CD4-positive, CD25-positive, alpha-beta regulatory T cell (primary cell): ENCODE results near the gene VEGFC. TPM values are rescaled to one million over a fixed set of nuclear protein-coding genes. Genes with fewer than 3 reads are reported as not detected.

Experiments
- ATAC-seq, 2 donors: fragments of 150-1000 bp; cut with Tn5 transposase; one replicate each; pipeline ENCODE4 v1.10.0; 2021; ENCODE audit warnings: low read depth in 2 of 2, moderate number of reproducible peaks in 2 of 2, moderate library complexity in 1 of 2
- DNase-seq, 3 donors: peaks; one replicate each; pipeline versions ENCODE4 v3.0.0 to v3.0.0-alpha.2; 2012 to 2022; ENCODE audit warnings: mixed read lengths in 1 of 3
- H3K27ac ChIP-seq: one replicate; pipeline ENCODE4 v1.7.0; 2013; ENCODE audit warnings: mild to moderate bottlenecking, low read length; ENCODE audit not compliant: insufficient read depth, poor library complexity, severe bottlenecking
- H3K27me3 ChIP-seq: one replicate; pipeline ENCODE4 v1.7.0; 2013; ENCODE audit warnings: low read length; ENCODE audit not compliant: control insufficient read depth, insufficient read depth
- H3K36me3 ChIP-seq: one replicate; pipeline ENCODE4 v1.7.0; 2013; ENCODE audit warnings: mild to moderate bottlenecking, low read length, moderate library complexity; ENCODE audit not compliant: control insufficient read depth, insufficient read depth
- H3K4me1 ChIP-seq: 2 replicates; pipeline ENCODE4 v1.7.0; 2013; ENCODE audit warnings: mild to moderate bottlenecking, low read length; ENCODE audit not compliant: insufficient read depth, control insufficient read depth, poor library complexity, severe bottlenecking
- H3K4me3 ChIP-seq: one replicate; pipeline ENCODE4 v1.7.0; 2013; ENCODE audit warnings: low read depth, mild to moderate bottlenecking, low read length, moderate library complexity
- H3K9me3 ChIP-seq, 2 experiments: 1 replicate in 1 of 2; 2 replicates in 1 of 2; pipeline ENCODE4 v1.7.0; 2013; ENCODE audit warnings: low read length in 2 of 2, mild to moderate bottlenecking in 1 of 2, moderate library complexity in 1 of 2; ENCODE audit not compliant: control insufficient read depth in 2 of 2
- H3K27ac Mint-ChIP-seq, 3 donors: one replicate each; pipeline ENCODE4 v1.8.0; 2020 to 2022; ENCODE audit warnings: mild to moderate bottlenecking in 3 of 3, mixed read lengths in 3 of 3, moderate library complexity in 2 of 3
- H3K27me3 Mint-ChIP-seq: one replicate; pipeline ENCODE4 v1.8.0; 2022; ENCODE audit warnings: mild to moderate bottlenecking, mixed read lengths
- H3K36me3 Mint-ChIP-seq: one replicate; pipeline ENCODE4 v1.8.0; 2020; ENCODE audit warnings: mixed read lengths
- H3K4me1 Mint-ChIP-seq, 4 donors: one replicate each; pipeline ENCODE4 v1.8.0; 2020 to 2022; ENCODE audit warnings: mixed read lengths in 4 of 4, mild to moderate bottlenecking in 1 of 4
- H3K4me3 Mint-ChIP-seq, 4 donors: one replicate each; pipeline ENCODE4 v1.8.0; 2020 to 2022; ENCODE audit warnings: mild to moderate bottlenecking in 4 of 4, mixed read lengths in 4 of 4, moderate library complexity in 3 of 4
- H3K9me3 Mint-ChIP-seq, 7 donors: one replicate each; pipeline ENCODE4 v1.8.0; 2020 to 2022; ENCODE audit warnings: mixed read lengths in 7 of 7, mild to moderate bottlenecking in 3 of 7, moderate library complexity in 2 of 7
- polyA plus RNA-seq, 4 donors: library from polyadenylated mRNA; unstranded; fragments of 300-500 nt; fragmentation: Illumina TruSeq; gene quantifications; one replicate each; pipeline ENCODE4 v1.2.3, GENCODE V29; 2021
- total RNA-seq: library from RNA; stranded (reverse); gene quantifications from one replicate; pipeline ENCODE4 v1.2.3, GENCODE V29; 2022

VEGFC gene
- total and polyA plus RNA-seq, 5 donors from 2014 or later = not detected

DNA sequence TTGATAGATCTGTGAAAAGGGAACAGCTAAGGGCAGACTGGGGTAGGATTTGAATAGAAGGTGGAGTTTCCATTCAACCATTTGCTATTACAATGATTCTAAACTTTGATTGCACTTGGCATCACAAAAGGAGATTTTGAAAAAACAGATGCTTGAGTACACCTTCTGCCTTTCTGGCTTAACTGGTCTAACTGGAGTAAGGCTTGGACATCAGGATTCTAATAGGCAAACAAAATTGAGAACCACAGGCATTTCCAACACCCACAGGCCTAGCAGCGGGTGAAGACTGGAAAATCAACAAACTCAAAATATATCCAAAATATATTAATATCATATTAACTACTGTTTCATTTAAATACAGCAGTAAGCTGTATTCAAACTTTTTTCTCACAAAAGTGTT is 1.9 kb upstream of the VEGFC start:
- Histone ChIP-seq H3K27ac (no peak overlapping the region), H3K36me3 (no peaks in the 10 kb centered on the region), H3K9me3 (no peaks in the 10 kb centered on the region), H3K4me3 (no peak overlapping the region), H3K4me1 (peaks cover 9% of the 10 kb centered on the region), H3K27me3 (peaks cover 23% of the 10 kb centered on the region)
- H3K36me3 Mint-ChIP-seq = no peaks in the 10 kb centered on the region
- no peak overlapping the region for H3K27ac Mint-ChIP-seq
- no peak overlapping the region for H3K4me3 Mint-ChIP-seq
- peaks cover 27% of the 10 kb centered on the region for H3K27me3 Mint-ChIP-seq
- H3K9me3 Mint-ChIP-seq = peaks cover 0 to 6% (median 2%) of the 10 kb centered on the region in 7 donors
- no peak for ATAC-seq
- no peak for DNase-seq
- H3K4me1 Mint-ChIP-seq = peaks cover 0 to 7% (median 0%) of the 10 kb centered on the region in 4 donors

DNA sequence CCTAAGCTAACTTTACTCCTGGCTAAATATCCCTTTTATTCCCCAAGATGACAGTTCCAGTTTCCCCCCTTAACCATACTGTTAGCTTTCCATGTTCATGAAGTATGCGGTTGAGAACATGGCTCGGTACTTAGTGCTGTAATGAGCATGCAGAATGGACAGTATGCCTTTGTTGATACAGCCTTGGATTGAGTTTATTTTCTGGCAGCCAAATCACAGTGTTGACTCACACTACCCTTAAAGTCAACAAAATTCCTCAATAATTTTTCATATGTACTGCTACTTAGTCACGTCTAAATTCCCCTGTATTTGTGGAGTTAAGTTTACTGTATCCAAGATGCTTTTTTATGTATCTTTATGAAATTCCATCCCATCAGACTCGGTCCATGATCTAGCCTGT is 1.4 kb upstream of the VEGFC start:
- Mint-ChIP-seq H3K9me3 (peaks cover 0 to 6% (median 2%) of the 10 kb centered on the region in 7 donors), H3K36me3 (no peaks in the 10 kb centered on the region), H3K4me3 (no peak overlapping the region), H3K27ac (no peak overlapping the region), H3K4me1 (peaks cover 0 to 7% (median 0%) of the 10 kb centered on the region in 4 donors), H3K27me3 (peaks cover 32% of the 10 kb centered on the region)
- H3K4me3 ChIP-seq = no peak overlapping the region
- ATAC-seq (no peak), DNase-seq (no peak)
- H3K36me3 ChIP-seq = no peaks in the 10 kb centered on the region
- H3K9me3 ChIP-seq = no peaks in the 10 kb centered on the region
- H3K27ac ChIP-seq = no peak overlapping the region
- peaks cover 23% of the 10 kb centered on the region for H3K27me3 ChIP-seq
- peaks cover 9% of the 10 kb centered on the region for H3K4me1 ChIP-seq

DNA sequence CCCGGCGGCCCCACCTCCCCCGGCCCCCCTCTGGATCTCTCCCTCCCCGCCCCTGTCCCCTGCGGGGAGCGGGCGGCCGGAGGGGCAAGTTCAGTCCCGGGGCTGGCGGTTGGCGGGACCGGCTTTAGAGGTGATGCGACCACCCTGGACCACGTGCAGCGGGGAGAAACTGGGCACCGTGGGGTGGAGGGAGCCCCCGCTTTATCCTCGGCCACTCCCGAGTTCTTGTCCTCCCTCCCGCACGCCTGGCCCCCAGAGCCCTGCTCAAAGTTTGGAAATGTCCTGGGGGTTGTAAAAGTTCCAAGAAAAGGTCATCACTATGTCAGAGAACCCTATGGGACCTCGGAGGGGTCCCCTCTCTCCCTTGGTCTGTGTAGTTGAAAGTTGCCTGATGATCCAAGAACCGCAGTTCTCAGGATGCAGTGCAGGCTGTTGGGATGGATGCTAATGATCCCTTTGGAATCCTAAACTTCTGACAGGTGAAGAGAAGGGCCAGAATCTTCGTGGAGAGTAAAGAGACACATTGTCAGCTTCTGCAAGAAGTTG is 411 bp upstream of the VEGFC start:
- Mint-ChIP-seq H3K4me3 (peak overlapping the region in 1 of 4 donors; percentile 4), H3K36me3 (no peaks in the 10 kb centered on the region), H3K4me1 (peaks cover 0 to 7% (median 0%) of the 10 kb centered on the region in 4 donors), H3K27ac (no peak overlapping the region), H3K27me3 (peaks cover 40% of the 10 kb centered on the region), H3K9me3 (peaks cover 0 to 6% (median 1%) of the 10 kb centered on the region in 7 donors)
- Histone ChIP-seq H3K27ac (no peak overlapping the region), H3K4me3 (no peak overlapping the region), H3K36me3 (no peaks in the 10 kb centered on the region), H3K4me1 (peaks cover 9% of the 10 kb centered on the region), H3K9me3 (no peaks in the 10 kb centered on the region), H3K27me3 (peaks cover 23% of the 10 kb centered on the region)
- ATAC-seq = no peak
- DNase-seq = no peak

DNA sequence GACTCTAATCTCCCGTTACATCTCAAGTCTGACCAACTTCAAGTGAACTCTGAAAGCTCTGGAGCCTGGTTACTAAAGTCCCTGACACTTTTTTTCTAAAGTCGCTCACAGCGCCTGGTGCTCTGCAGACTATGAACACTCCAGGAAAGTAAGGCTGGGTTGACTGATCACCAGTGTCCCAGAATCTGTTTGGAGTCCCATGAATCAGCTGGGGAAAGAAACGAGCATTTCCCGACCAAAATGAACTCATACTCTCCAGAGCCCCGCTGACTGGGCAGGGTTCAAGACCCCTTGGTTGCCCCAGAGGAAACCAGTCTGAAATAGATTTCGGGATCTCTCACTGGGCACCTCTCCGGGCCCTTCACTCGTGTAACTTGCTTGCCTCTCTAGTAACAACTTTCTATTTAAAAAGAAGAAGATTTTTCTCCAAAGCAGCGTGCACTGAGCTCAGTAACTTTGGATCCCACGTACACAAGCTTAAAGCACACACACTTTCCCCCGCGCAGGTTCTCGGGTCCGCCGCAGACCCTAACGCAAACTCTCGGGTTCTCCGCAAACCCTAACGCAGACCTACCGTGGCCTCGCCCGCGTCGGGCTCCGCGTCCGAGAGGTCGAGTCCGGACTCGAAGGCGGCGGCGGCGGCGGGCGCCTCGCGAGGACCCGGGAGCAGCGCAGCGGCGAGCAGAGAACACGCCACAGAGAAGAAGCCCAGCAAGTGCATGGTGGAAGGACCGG is 964 bp downstream of the VEGFC start:
- peaks cover 0 to 7% (median 0%) of the 10 kb centered on the region in 4 donors for H3K4me1 Mint-ChIP-seq
- H3K9me3 Mint-ChIP-seq = peaks cover 0 to 6% (median under 1%) of the 10 kb centered on the region in 7 donors
- H3K27me3 ChIP-seq = peaks cover 23% of the 10 kb centered on the region
- DNase-seq (no peak), ATAC-seq (no peak)
- H3K36me3 ChIP-seq = no peaks in the 10 kb centered on the region
- H3K27ac ChIP-seq = no peak overlapping the region
- H3K4me3 Mint-ChIP-seq = peak overlapping the region in 1 of 4 donors; percentile 75
- no peak overlapping the region for H3K27ac Mint-ChIP-seq
- H3K9me3 ChIP-seq = no peaks in the 10 kb centered on the region
- H3K4me1 ChIP-seq = peaks cover 9% of the 10 kb centered on the region
- H3K4me3 ChIP-seq = no peak overlapping the region
- H3K27me3 Mint-ChIP-seq = peaks cover 40% of the 10 kb centered on the region
- H3K36me3 Mint-ChIP-seq = no peaks in the 10 kb centered on the region

DNA sequence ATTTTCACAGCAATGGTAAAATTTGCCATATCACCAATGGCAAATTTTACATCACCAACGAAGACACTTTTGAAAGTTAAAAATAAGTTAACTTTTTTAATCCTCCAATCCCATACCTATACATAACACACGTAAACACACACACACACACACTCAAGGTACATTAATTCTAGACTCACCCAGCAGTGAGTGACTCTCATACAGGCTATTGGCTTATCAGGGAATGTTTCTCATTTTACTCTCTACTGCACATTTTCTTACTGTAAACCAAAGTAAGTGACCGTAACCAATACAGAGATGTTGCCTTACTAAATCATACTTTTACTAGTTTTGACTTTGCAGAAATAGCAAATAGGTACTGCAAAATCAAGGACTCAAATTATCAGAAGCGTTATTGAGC is 2.3 kb downstream of the VEGFC start:
- Mint-ChIP-seq H3K27me3 (peaks cover 40% of the 10 kb centered on the region), H3K27ac (no peak overlapping the region), H3K4me3 (no peak overlapping the region), H3K36me3 (no peaks in the 10 kb centered on the region), H3K4me1 (peaks cover 0 to 7% (median 0%) of the 10 kb centered on the region in 4 donors), H3K9me3 (peaks cover 0 to 6% (median 1%) of the 10 kb centered on the region in 7 donors)
- no peaks in the 10 kb centered on the region for H3K9me3 ChIP-seq
- DNase-seq (no peak), ATAC-seq (no peak)
- H3K27ac ChIP-seq = no peak overlapping the region
- H3K4me3 ChIP-seq = no peak overlapping the region
- H3K4me1 ChIP-seq = peaks cover 9% of the 10 kb centered on the region
- H3K36me3 ChIP-seq = no peaks in the 10 kb centered on the region
- H3K27me3 ChIP-seq = peaks cover 23% of the 10 kb centered on the region

DNA sequence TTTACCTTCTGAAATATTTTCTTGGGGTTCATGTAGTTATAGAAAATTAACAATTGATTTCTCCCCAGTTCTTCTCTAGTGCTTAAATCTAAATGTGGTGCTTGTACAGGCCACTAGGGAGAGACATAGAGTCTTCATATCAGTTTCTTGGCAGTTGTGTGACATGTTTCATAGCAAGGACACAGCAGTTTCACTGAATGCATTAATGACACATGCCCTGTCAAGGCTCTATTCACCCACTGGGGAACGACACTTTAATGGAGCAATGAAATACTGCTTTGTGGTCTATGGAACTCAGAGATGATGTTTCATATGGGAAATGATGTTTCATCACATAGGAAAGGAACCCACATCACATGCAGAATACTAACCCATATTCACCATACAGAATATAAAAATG is 2.8 kb downstream of the VEGFC start:
- no peak overlapping the region for H3K27ac ChIP-seq
- Mint-ChIP-seq H3K36me3 (no peaks in the 10 kb centered on the region), H3K4me1 (peaks cover 0 to 7% (median 0%) of the 10 kb centered on the region in 4 donors), H3K27ac (no peak overlapping the region), H3K9me3 (peaks cover 0 to 6% (median 1%) of the 10 kb centered on the region in 7 donors), H3K4me3 (no peak overlapping the region), H3K27me3 (peaks cover 40% of the 10 kb centered on the region)
- peaks cover 9% of the 10 kb centered on the region for H3K4me1 ChIP-seq
- H3K27me3 ChIP-seq = peaks cover 23% of the 10 kb centered on the region
- no peak overlapping the region for H3K4me3 ChIP-seq
- ATAC-seq (no peak), DNase-seq (peak in 1 of 3 donors; percentile 28)
- H3K36me3 ChIP-seq = no peaks in the 10 kb centered on the region
- no peaks in the 10 kb centered on the region for H3K9me3 ChIP-seq

DNA sequence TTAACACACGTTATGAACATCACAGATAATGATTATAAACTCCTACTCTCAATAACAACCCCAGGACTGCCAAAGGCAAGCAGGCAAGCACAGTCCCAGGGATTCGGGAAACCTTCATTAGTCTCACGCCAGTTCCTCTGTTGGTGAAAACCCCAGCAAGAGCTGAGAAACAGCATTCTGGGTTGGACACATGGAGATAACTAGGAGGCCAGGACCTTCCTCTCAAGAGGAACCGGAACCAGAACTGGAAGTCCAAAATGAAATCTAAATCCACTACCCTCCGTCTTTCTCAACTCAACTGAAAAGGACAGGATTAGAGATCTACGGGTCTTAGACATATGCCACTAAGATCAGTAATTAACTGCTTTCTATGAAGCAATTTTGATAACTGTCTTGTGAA is 3.8 kb downstream of the VEGFC start:
- DNase-seq (no peak), ATAC-seq (no peak)
- Histone ChIP-seq H3K9me3 (no peaks in the 10 kb centered on the region), H3K27me3 (peaks cover 15% of the 10 kb centered on the region), H3K27ac (no peak overlapping the region), H3K4me3 (no peak overlapping the region), H3K4me1 (peaks cover 9% of the 10 kb centered on the region), H3K36me3 (no peaks in the 10 kb centered on the region)
- Mint-ChIP-seq H3K27me3 (peaks cover 39% of the 10 kb centered on the region), H3K36me3 (no peaks in the 10 kb centered on the region), H3K4me3 (no peak overlapping the region), H3K27ac (no peak overlapping the region), H3K9me3 (peaks cover 0 to 6% (median 1%) of the 10 kb centered on the region in 7 donors), H3K4me1 (peaks cover 0 to 7% (median 0%) of the 10 kb centered on the region in 4 donors)
